Lower lobe of right lung (tissue), 2 donors: ENCODE measurements around the gene PTPRE. TPM values are rescaled to one million over a fixed set of nuclear protein-coding genes. Genes with fewer than 3 reads are reported as not detected.

Experiments
- ATAC-seq, 2 donors: fragments of 200-7000 bp; cut with Tn5 transposase; one replicate each; pipeline ENCODE4 v1.9.1; 2020 to 2022; ENCODE audit warnings: mild to moderate bottlenecking in 2 of 2, moderate library complexity in 2 of 2
- DNase-seq: peaks from one replicate; pipeline ENCODE4 v3.0.0-alpha.2; 2020
- H3K27ac ChIP-seq: fragments of 200-600 bp; one replicate; pipeline ENCODE4 v1.8.0; 2022
- H3K27me3 ChIP-seq: fragments of 200-600 bp; one replicate; pipeline ENCODE4 v1.8.0; 2022; ENCODE audit warnings: low read depth
- H3K36me3 ChIP-seq: fragments of 200-600 bp; one replicate; pipeline ENCODE4 v1.8.0; 2022; ENCODE audit warnings: mild to moderate bottlenecking
- H3K4me1 ChIP-seq: fragments of 200-600 bp; one replicate; pipeline ENCODE4 v1.8.0; 2022
- H3K4me3 ChIP-seq: fragments of 200-600 bp; one replicate; pipeline ENCODE4 v1.8.0; 2022; ENCODE audit warnings: mild to moderate bottlenecking
- H3K9me3 ChIP-seq: fragments of 200-600 bp; one replicate; pipeline ENCODE4 v1.8.0; 2022
- intact Hi-C: fragments of 100-400 bp; cut with DNase I; formaldehyde crosslinking; loops from one replicate; pipeline ENCODE4 v1.11.0; 2022
- total RNA-seq: library from RNA; stranded (reverse); fragmentation: NEBNext Ultra II Directional; extraction: Animal tissue kit (Norgen Biotek cat#: 25700); gene quantifications from one replicate; pipeline ENCODE4 v1.2.1, GENCODE V29; 2021
- TF ChIP-seq, protein P1 (sequence below): fragments of 200-600 bp; IDR thresholded peaks from one replicate; pipeline ENCODE4 v1.8.0; 2022; ENCODE audit warnings: antibody characterized with exemption, mild to moderate bottlenecking
- donor health status: DM: no; HTN: yes; CAD: no; lungs with severe emphysema.

Gene PTPRE
- total RNA-seq, 1 donor from 2014 or later: 60.5 TPM

DNA sequence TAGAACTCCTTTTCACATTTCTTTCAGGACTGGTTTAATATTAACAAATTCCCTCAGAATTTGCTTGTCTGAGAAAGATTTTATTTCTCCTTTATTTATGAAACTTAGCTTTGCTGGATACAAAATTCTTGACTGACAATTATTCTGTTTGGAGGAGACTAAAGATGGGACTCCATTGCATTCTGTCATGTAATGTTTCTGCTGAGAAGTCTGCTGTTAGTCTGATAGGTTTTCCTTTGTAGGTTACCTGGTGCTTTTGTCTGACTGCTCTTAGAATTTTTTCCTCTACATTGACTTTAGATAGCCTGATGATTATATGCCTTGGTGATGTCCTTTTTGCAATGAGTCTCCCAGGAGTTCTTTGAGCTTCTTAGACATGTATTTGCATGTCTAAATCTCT is 37.6 kb upstream of the PTPRE start:
- DNase-seq (no peak), ATAC-seq (no peak)
- Histone ChIP-seq H3K27ac (no peak overlapping the region), H3K36me3 (no peaks in the 10 kb centered on the region), H3K27me3 (no peaks in the 10 kb centered on the region), H3K9me3 (no peaks in the 10 kb centered on the region), H3K4me3 (no peak overlapping the region), H3K4me1 (no peaks in the 10 kb centered on the region)
- intact Hi-C loops: no loop called here
- TF ChIP-seq, protein P1, sequence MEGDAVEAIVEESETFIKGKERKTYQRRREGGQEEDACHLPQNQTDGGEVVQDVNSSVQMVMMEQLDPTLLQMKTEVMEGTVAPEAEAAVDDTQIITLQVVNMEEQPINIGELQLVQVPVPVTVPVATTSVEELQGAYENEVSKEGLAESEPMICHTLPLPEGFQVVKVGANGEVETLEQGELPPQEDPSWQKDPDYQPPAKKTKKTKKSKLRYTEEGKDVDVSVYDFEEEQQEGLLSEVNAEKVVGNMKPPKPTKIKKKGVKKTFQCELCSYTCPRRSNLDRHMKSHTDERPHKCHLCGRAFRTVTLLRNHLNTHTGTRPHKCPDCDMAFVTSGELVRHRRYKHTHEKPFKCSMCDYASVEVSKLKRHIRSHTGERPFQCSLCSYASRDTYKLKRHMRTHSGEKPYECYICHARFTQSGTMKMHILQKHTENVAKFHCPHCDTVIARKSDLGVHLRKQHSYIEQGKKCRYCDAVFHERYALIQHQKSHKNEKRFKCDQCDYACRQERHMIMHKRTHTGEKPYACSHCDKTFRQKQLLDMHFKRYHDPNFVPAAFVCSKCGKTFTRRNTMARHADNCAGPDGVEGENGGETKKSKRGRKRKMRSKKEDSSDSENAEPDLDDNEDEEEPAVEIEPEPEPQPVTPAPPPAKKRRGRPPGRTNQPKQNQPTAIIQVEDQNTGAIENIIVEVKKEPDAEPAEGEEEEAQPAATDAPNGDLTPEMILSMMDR: no peak

DNA sequence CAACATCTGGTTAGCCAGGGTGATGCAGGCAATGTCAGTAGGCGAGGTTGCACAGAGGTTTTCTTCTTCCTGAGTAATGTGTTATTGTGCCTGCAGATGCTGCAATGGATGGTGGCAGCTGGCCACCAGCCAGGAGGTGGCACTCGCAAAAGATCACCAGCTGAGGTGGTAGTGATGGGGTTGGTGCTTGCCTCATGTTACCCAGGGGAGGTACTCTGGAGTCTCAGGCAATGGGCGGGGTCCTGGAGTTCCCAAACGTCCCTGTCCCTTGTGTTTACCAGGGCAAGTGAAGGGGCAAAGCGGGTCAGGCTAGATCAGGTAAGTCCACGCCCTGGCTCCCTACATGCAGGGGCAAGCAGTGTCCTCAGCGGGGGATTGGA is 35.3 kb upstream of the PTPRE start:
- intact Hi-C loops: no loop called here
- Histone ChIP-seq H3K36me3 (no peaks in the 10 kb centered on the region), H3K27ac (no peak overlapping the region), H3K4me3 (no peak overlapping the region), H3K9me3 (no peaks in the 10 kb centered on the region), H3K4me1 (no peaks in the 10 kb centered on the region), H3K27me3 (no peaks in the 10 kb centered on the region)
- ATAC-seq (no peak), DNase-seq (no peak)
- TF ChIP-seq, protein P1: no peak

DNA sequence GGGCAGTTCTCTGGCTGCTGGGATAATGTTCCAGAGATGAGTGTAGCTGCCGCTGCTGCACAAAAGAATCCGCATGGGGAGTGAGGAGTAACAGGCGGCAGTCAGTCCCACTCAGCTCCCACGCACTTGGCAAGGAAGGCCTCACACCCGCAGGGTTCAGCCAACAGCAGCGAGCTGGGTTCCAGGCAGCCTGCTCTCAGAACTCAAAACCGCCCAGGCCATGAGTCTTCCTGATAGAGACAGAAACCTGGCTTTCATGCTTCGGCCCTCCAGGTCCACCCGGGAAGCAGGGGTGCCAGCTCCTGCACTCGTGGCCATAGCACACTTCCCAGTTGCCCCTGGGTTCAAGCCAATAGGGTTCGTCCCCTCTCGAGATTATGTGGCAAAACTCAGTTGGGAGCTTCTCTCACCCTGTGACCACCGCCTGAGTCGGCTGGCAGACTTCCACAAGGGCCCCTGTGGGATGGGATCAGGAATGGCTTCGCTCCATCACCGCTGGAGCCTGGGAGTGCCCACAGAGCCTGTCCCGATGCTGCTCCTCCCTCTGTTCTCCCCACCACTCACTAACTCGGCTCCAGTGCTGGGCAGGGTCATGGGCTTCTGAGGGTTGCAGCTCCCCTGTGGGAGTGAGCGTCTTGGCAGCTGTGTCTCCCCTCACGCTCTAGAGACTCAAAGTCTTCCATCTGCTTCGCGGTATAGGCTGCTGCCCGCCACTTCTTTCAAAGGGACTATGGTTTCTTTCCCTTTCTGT is 34.7 kb upstream of the PTPRE start:
- TF ChIP-seq, protein P1: no peak
- DNase-seq (no peak), ATAC-seq (peak; percentile 41 to 60)
- intact Hi-C loops: no loop called here
- H3K27me3 ChIP-seq: no peaks in the 10 kb centered on the region
- H3K4me3 ChIP-seq: no peak overlapping the region
- H3K4me1 ChIP-seq: no peaks in the 10 kb centered on the region
- H3K27ac ChIP-seq: no peak overlapping the region
- H3K36me3 ChIP-seq: no peaks in the 10 kb centered on the region
- H3K9me3 ChIP-seq: no peaks in the 10 kb centered on the region

DNA sequence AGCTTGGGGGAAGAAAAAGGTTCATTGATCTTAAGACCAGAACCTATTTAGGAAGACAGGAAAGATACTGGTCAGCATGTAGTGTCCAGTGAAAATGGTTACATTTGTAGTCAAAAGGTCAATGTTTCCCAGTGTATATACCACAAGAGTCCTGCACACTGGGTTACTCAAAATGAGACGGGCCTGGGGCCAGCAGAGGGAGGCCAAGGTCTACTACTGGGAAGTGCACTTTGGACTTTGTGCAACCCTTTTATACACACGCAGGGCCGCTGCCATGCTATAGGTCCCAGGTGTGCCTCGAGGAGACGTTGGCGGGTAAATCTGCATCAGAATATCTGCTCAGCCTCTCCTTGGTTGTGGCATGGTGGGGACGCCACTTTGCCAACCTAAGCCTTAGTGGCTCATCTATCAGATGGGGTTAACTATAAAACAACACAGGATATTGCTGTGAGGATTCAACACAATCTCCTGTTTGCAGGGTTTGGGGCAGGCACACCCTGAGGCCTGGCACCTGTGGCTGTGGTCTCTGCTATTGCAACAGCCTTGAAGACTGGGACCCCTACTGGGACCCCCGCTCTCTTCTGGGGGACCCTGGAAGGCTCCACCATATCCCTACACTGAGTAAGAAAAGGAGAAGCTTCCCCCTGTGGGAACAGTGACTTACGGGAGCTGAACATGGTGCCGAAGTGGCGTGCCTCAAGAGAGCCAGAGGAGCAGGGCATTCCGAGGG is 33.9 kb upstream of the PTPRE start:
- intact Hi-C loops: no loop called here
- DNase-seq (no peak), ATAC-seq (peak in 1 of 2 donors; percentile 45)
- Histone ChIP-seq H3K4me3 (no peak overlapping the region), H3K9me3 (no peaks in the 10 kb centered on the region), H3K36me3 (no peaks in the 10 kb centered on the region), H3K4me1 (no peaks in the 10 kb centered on the region), H3K27me3 (no peaks in the 10 kb centered on the region), H3K27ac (no peak overlapping the region)
- TF ChIP-seq, protein P1: no peak

DNA sequence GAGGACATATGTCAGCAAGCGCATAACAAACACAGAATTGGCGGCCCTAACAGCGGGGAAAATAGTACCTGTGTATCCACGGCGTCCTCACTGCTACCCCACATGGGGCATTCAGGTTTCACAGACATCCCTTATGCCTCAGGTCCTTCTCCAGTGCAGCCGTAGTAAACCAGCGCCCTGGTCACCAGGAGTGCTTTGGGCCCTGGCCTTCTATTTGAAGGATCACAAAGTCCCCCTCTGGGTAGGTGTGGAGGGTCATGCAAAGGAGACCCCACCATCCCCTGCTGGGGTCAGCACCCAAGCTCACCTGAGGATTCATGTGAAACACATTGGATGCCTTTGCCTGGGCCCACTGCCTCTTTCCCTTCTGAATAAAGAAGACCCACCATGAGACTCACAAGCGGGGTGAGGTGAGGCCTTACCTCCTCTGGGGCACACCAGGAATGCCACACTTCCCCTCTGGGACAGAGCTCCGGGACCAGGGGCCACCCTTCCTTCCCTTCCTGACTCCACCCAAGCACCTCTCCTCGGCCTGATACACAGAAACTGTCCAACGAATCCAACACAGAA is 32.9 kb upstream of the PTPRE start:
- intact Hi-C loops: no loop called here
- no peaks in the 10 kb centered on the region for H3K4me1 ChIP-seq
- no peaks in the 10 kb centered on the region for H3K9me3 ChIP-seq
- ATAC-seq (no peak), DNase-seq (no peak)
- H3K27ac ChIP-seq: no peak overlapping the region
- no peaks in the 10 kb centered on the region for H3K27me3 ChIP-seq
- TF ChIP-seq, protein P1: no peak
- H3K36me3 ChIP-seq: no peaks in the 10 kb centered on the region
- no peak overlapping the region for H3K4me3 ChIP-seq
